Measurements from ENCODE around the gene GULP1. TPM values are rescaled to one million over a fixed set of nuclear protein-coding genes. Genes with fewer than 3 reads are reported as not detected.

The GULP1 gene
- total RNA-seq, 4 donors from 2014 or later, result 34.0 to 46.3 (median 38.0) TPM

GRCh38 chr2:188426121-188426520, 134.4 kb downstream of the GULP1 start:
- H3K36me3 ChIP-seq, result no peaks in the 10 kb centered on the region
- no peaks in the 10 kb centered on the region for H3K9me3 ChIP-seq
- H3K27ac ChIP-seq, result no peak overlapping the region
- H3K4me1 ChIP-seq, result peaks cover 0 to 4% of the 10 kb centered on the region in 2 donors
- intact Hi-C loops (cut with DNase I), result no loop called here
- no peaks in the 10 kb centered on the region for H3K27me3 ChIP-seq
- WGBS, 2 donors, result 39 to 58% methylated on average over 2 of the region's 2 CpGs
- DNase-seq, result no peak
- H3K4me3 ChIP-seq (replicated peaks in 1 of 3), result no peak overlapping the region
- TF ChIP-seq POLR2A (IDR thresholded peaks at IDR 0.05) (no peak), CTCF (IDR thresholded peaks at IDR 0.05) (no peak)

- Histone ChIP-seq H3K9me3 (no peaks in the 10 kb centered on the region), H3K27ac (no peak overlapping the region), H3K36me3 (no peaks in the 10 kb centered on the region), H3K27me3 (no peaks in the 10 kb centered on the region), H3K4me3 (replicated peaks in 1 of 3) (no peak overlapping the region), H3K4me1 (peaks cover 0 to 4% of the 10 kb centered on the region in 2 donors)
- 88 to 90% methylated on average over 1 of the region's 1 CpG for WGBS, 2 donors
- DNase-seq, result no peak
- TF ChIP-seq CTCF (IDR thresholded peaks at IDR 0.05) (no peak), POLR2A (IDR thresholded peaks at IDR 0.05) (no peak)
- intact Hi-C loops (cut with DNase I), result no loop called here
Observed at GRCh38 chr2:188430705-188431104, 139.0 kb downstream of the GULP1 start.

- Histone ChIP-seq H3K36me3 (no peaks in the 10 kb centered on the region), H3K9me3 (no peaks in the 10 kb centered on the region), H3K27ac (no peak overlapping the region), H3K27me3 (no peaks in the 10 kb centered on the region), H3K4me1 (peaks cover 0 to 4% of the 10 kb centered on the region in 2 donors), H3K4me3 (replicated peaks in 1 of 3) (no peak overlapping the region)
- 96 to 100% methylated on average over 1 of the region's 1 CpG for WGBS, 2 donors
- TF ChIP-seq POLR2A (IDR thresholded peaks at IDR 0.05) (no peak), CTCF (IDR thresholded peaks at IDR 0.05) (no peak)
- intact Hi-C loops (cut with DNase I), result no loop called here
- no peak for DNase-seq
Observed at GRCh38 chr2:188434018-188434417, 142.3 kb downstream of the GULP1 start.

- peaks cover 0 to 4% of the 10 kb centered on the region in 2 donors for H3K4me1 ChIP-seq
- no peak for DNase-seq
- WGBS, 2 donors, result 88 to 97% methylated on average over 2 of the region's 2 CpGs
- no peaks in the 10 kb centered on the region for H3K27me3 ChIP-seq
- H3K36me3 ChIP-seq, result no peaks in the 10 kb centered on the region
- TF ChIP-seq POLR2A (IDR thresholded peaks at IDR 0.05), result no peak
- TF ChIP-seq CTCF (IDR thresholded peaks at IDR 0.05), result no peak
- no peaks in the 10 kb centered on the region for H3K9me3 ChIP-seq
- intact Hi-C loops (cut with DNase I), result no loop called here
- no peak overlapping the region for H3K4me3 ChIP-seq (replicated peaks in 1 of 3)
- H3K27ac ChIP-seq, result no peak overlapping the region
Observed at GRCh38 chr2:188435115-188435514, 143.4 kb downstream of the GULP1 start.

GRCh38 chr2:188437537-188437936, 145.9 kb downstream of the GULP1 start:
- Histone ChIP-seq H3K36me3 (no peaks in the 10 kb centered on the region), H3K9me3 (no peaks in the 10 kb centered on the region), H3K4me1 (no peaks in the 10 kb centered on the region), H3K4me3 (replicated peaks in 1 of 3) (no peak overlapping the region), H3K27me3 (no peaks in the 10 kb centered on the region), H3K27ac (no peak overlapping the region)
- TF ChIP-seq CTCF (IDR thresholded peaks at IDR 0.05) (no peak), POLR2A (IDR thresholded peaks at IDR 0.05) (no peak)
- WGBS, 2 donors, result 94 to 98% methylated on average over 3 of the region's 3 CpGs
- no peak for DNase-seq
- intact Hi-C loops (cut with DNase I), result no loop called here
